Measurements from ENCODE around the gene PRDM16.

DNA sequence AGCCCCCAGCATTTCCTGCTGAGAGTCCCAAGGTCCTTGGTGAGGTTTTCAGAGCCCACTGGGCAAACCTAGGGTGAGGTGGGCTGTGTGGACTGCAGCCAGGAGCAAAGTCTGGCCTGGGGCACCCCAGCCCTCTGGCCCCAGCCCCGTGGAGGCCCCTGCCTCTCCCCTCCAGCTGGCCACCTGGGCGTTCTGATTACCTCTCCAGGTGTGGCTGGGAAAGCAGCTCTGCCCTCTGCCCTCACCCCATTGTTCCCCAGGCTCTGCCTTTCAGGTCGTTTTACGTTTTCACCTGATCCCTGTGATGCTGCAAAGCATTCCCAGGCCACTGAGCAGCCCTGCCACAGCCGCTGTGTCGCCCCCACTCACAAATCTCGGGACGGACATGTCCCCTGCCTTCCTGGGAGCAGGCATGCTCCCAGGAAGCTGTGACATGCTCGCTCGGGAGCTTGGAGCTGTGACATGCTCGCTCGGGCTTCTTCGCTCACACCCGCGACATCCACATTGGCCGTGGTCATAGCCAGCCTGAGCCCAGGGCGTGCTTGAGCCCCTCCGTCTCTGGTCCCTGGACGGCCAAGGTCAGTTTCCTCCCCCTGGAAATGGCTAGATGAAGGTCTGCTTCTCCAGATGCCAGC lies 216.2 kb downstream of the PRDM16 start:
- TF ChIP-seq CTCF (IDR thresholded peaks at IDR 0.05; ENCODE audit: insufficient read depth, low read depth, low read length) (no peak), EZH2 (IDR thresholded peaks at IDR 0.05; ENCODE audit: insufficient read depth, low read length) (no peak)

Measured in astrocyte (in vitro differentiated cells and primary cell).